ENCODE measurements around the gene RSPH3. TPM values are rescaled to one million over a fixed set of nuclear protein-coding genes. Genes with fewer than 3 reads are reported as not detected.

The RSPH3 gene
- polyA plus RNA-seq, 1 of the 3 experiments (the other 2 are of a cell fraction) = 2.1 TPM

DNA sequence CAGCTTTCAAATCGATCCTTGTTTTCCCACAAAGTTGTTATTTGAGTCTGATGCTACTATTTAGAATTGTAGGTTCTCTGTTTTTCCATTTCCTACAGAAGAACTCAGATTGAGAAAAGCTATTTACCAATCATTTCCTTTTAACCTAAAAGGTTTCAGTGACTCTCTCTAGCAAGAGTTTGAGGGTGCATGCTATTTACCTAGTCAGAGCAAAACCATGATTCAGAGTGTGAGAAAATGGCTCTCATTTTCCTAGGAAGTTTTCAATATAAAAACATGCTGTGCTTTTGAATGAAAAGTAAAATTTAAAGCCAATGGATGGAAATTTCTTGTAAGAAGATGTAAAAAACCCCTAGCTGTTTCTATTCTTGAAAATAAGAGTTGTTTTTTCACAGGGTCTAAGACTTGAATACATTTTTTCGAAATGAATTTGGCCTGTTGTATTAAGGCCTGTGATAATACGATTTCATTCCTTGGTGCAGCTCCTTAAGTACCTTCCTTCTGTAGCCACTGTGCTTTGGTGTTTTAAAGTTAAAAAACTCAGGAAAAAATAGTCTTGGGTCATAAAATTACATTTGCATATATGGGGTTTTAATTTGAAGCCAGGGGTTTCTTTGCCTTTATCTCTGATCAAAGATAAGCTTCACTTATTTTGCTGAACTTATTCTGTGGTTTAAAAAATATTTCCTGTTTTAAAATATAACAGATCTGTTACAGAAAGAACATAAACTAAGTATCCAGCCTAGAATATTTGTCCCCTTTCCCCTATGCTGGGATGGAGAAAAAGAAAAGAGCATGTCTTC lies 18.0 kb upstream of the RSPH3 start:
- no peaks in the 10 kb centered on the region for H3K27me3 ChIP-seq (ENCODE audit: insufficient read depth)
- no peaks in the 10 kb centered on the region for H3K9me3 ChIP-seq
- H3K36me3 ChIP-seq (replicated peaks in 1 of 2; ENCODE audit: control insufficient read depth in 1 of 2, insufficient read depth in 2 of 2, low read length in 1 of 2) = no peaks in the 10 kb centered on the region
- CTCF ChIA-PET = interaction anchor here (0.6 to 1.7 kb wide), 13 partner anchors 9 to 805 kb away, joined by 3 to 8 read pairs (median 4); partner anchors contain the start of gene RSPH3
- no peaks in the 10 kb centered on the region for H3F3A ChIP-seq (replicated peaks; ENCODE audit: insufficient read depth)
- POLR2A ChIA-PET = no interaction called here
- no peak overlapping the region for H3K9ac ChIP-seq
- TF ChIP-seq NRF1 (IDR thresholded peaks at IDR 0.05; ENCODE audit: low read depth, low read length) (no peak), POLR2AphosphoS5 (IDR thresholded peaks at IDR 0.05; ENCODE audit: low read depth, low read length) (no peak), TCF12 (IDR thresholded peaks at IDR 0.05) (no peak), RCOR1 (IDR thresholded peaks at IDR 0.05; ENCODE audit: low read length) (no peak), RXRA (IDR thresholded peaks at IDR 0.05; ENCODE audit: borderline replicate concordance, low read depth) (no peak)
- 71% methylated on average over 3 of the region's 3 CpGs for WGBS (ENCODE audit: low lambda C conversion rate)
- H3K4me2 ChIP-seq = no peak overlapping the region
- no peaks in the 10 kb centered on the region for H3K9me2 ChIP-seq
- H2AFZ ChIP-seq (ENCODE audit: low read depth) = no peak overlapping the region
- H3K79me2 ChIP-seq (ENCODE audit: insufficient read depth) = no peaks in the 10 kb centered on the region
- H4K20me1 ChIP-seq (ENCODE audit: insufficient read depth) = no peaks in the 10 kb centered on the region
- H3K4me3 ChIP-seq (ENCODE audit: low read depth in 2 of 2, low read length in 1 of 2) = no peak overlapping the region
- DNase-seq = no peak
- no peak overlapping the region for H3K27ac ChIP-seq (ENCODE audit: low read depth in 2 of 2, low read length in 1 of 2)
- H3K4me1 ChIP-seq (ENCODE audit: control insufficient read depth in 1 of 2, insufficient read depth in 2 of 2, low read depth in 1 of 2, low read length in 1 of 2) = peaks cover 0 to 7% of the 10 kb centered on the region in 2 experiments; a peak in 1 of 4 replicates

DNA sequence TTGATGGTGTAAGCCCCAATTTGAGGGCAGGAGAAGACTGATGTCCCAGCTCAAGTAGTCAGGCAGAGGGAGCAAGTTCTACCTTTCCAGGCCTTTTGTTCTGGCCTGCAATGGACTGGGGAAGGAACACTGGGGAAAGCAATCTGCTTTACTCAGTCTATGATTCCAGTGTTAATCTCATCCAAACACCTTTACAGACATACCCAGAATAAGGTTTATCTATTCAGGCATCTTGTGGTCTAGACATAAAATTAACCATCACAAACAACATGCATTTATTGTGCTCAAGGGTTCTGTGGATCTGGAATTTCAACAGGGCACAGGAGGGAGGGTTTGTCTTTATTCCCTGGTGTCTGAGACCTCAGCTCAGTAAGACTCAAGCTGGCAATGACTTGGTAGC lies 14.4 kb upstream of the RSPH3 start:
- Histone ChIP-seq H3K4me1 (ENCODE audit: control insufficient read depth in 1 of 2, insufficient read depth in 2 of 2, low read depth in 1 of 2, low read length in 1 of 2) (peaks cover 0 to 7% of the 10 kb centered on the region in 2 experiments; a peak in 1 of 4 replicates), H3K27me3 (ENCODE audit: insufficient read depth) (no peaks in the 10 kb centered on the region), H3K27ac (ENCODE audit: low read depth in 2 of 2, low read length in 1 of 2) (no peak overlapping the region), H4K20me1 (ENCODE audit: insufficient read depth) (no peaks in the 10 kb centered on the region), H3K36me3 (replicated peaks in 1 of 2; ENCODE audit: control insufficient read depth in 1 of 2, insufficient read depth in 2 of 2, low read length in 1 of 2) (no peaks in the 10 kb centered on the region), H3K9me2 (no peaks in the 10 kb centered on the region), H3K9ac (no peak overlapping the region), H2AFZ (ENCODE audit: low read depth) (no peak overlapping the region), H3K79me2 (ENCODE audit: insufficient read depth) (no peaks in the 10 kb centered on the region), H3F3A (replicated peaks; ENCODE audit: insufficient read depth) (no peaks in the 10 kb centered on the region), H3K4me2 (no peak overlapping the region), H3K9me3 (no peaks in the 10 kb centered on the region), H3K4me3 (ENCODE audit: low read depth in 2 of 2, low read length in 1 of 2) (no peak overlapping the region)
- ChIA-PET CTCF (no interaction called here), POLR2A (no interaction called here)
- DNase-seq = no peak
- TF ChIP-seq NRF1 (IDR thresholded peaks at IDR 0.05; ENCODE audit: low read depth, low read length) = no peak

DNA sequence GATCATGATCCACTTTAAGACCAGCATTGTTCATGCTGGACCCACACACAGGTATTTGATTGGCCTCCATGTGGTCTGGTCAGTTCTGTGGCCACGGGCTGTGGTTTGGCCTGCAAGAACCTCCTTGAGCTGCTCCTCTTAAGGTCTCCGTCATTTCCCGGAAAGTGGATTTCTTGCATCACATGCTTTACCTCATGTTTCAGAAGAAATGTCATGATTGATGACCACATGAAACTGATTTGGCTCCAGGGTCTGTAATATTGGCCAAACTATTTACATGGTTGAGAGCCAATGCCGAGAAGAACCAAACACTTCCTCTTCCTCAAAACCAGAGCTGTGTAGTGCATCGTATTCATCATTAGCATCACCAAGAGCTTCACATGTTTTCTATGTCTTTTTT lies 13.2 kb upstream of the RSPH3 start:
- H3K9me2 ChIP-seq = no peaks in the 10 kb centered on the region
- TF ChIP-seq MXI1 (IDR thresholded peaks at IDR 0.05; ENCODE audit: low read depth, low read length) (no peak), GATA2 (CRISPR knock-in tag; IDR thresholded peaks at IDR 0.05) (no peak), GABPA (IDR thresholded peaks at IDR 0.05; ENCODE audit: low read depth) (no peak), EP300 (IDR thresholded peaks at IDR 0.05; ENCODE audit: borderline replicate concordance in 1 of 2, low read depth in 1 of 2, low read length in 1 of 2) (no peak), TEAD4 (IDR thresholded peaks at IDR 0.05; ENCODE audit: borderline replicate concordance, insufficient read depth) (no peak), YY1 (IDR thresholded peaks at IDR 0.05; ENCODE audit: low read depth) (no peak), TCF12 (IDR thresholded peaks at IDR 0.05) (no peak), EZH2phosphoT487 (IDR thresholded peaks at IDR 0.05; ENCODE audit: borderline replicate concordance, low read depth) (no peak), RXRA (IDR thresholded peaks at IDR 0.05; ENCODE audit: borderline replicate concordance, low read depth) (no peak), MEF2A (IDR thresholded peaks at IDR 0.05; ENCODE audit: borderline replicate concordance, low read depth) (no peak), FOSL2 (IDR thresholded peaks at IDR 0.05; ENCODE audit: borderline replicate concordance, low read depth) (no peak), ELF1 (IDR thresholded peaks at IDR 0.05) (no peak), FOXM1 (IDR thresholded peaks at IDR 0.05; ENCODE audit: low read depth) (no peak), NRF1 (IDR thresholded peaks at IDR 0.05; ENCODE audit: low read depth, low read length) (no peak), RCOR1 (IDR thresholded peaks at IDR 0.05; ENCODE audit: low read length) (no peak)
- TF ChIP-seq, protein P1, sequence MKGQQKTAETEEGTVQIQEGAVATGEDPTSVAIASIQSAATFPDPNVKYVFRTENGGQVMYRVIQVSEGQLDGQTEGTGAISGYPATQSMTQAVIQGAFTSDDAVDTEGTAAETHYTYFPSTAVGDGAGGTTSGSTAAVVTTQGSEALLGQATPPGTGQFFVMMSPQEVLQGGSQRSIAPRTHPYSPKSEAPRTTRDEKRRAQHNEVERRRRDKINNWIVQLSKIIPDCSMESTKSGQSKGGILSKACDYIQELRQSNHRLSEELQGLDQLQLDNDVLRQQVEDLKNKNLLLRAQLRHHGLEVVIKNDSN (IDR thresholded peaks at IDR 0.05; ENCODE audit: borderline replicate concordance, low read depth) = no peak
- TF ChIP-seq, protein P2, sequence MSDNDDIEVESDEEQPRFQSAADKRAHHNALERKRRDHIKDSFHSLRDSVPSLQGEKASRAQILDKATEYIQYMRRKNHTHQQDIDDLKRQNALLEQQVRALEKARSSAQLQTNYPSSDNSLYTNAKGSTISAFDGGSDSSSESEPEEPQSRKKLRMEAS (IDR thresholded peaks at IDR 0.05; ENCODE audit: low read depth) = no peak
- TF ChIP-seq, protein P3, sequence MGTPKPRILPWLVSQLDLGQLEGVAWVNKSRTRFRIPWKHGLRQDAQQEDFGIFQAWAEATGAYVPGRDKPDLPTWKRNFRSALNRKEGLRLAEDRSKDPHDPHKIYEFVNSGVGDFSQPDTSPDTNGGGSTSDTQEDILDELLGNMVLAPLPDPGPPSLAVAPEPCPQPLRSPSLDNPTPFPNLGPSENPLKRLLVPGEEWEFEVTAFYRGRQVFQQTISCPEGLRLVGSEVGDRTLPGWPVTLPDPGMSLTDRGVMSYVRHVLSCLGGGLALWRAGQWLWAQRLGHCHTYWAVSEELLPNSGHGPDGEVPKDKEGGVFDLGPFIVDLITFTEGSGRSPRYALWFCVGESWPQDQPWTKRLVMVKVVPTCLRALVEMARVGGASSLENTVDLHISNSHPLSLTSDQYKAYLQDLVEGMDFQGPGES (IDR thresholded peaks at IDR 0.05; ENCODE audit: low read depth, low read length) = no peak
- DNase-seq = no peak

More for the DNA sequence above, 13.2 kb upstream of the RSPH3 start:
- Histone ChIP-seq H3K27me3 (ENCODE audit: insufficient read depth) (no peaks in the 10 kb centered on the region), H2AFZ (ENCODE audit: low read depth) (no peak overlapping the region), H3F3A (replicated peaks; ENCODE audit: insufficient read depth) (no peaks in the 10 kb centered on the region), H3K9me3 (no peaks in the 10 kb centered on the region), H3K9ac (no peak overlapping the region), H3K36me3 (replicated peaks in 1 of 2; ENCODE audit: control insufficient read depth in 1 of 2, insufficient read depth in 2 of 2, low read length in 1 of 2) (no peaks in the 10 kb centered on the region), H3K4me3 (ENCODE audit: low read depth in 2 of 2, low read length in 1 of 2) (no peak overlapping the region), H3K27ac (ENCODE audit: low read depth in 2 of 2, low read length in 1 of 2) (no peak overlapping the region), H3K4me1 (ENCODE audit: control insufficient read depth in 1 of 2, insufficient read depth in 2 of 2, low read depth in 1 of 2, low read length in 1 of 2) (peaks cover 0 to 7% of the 10 kb centered on the region in 2 experiments; a peak in 1 of 4 replicates), H3K4me2 (no peak overlapping the region), H4K20me1 (ENCODE audit: insufficient read depth) (no peaks in the 10 kb centered on the region), H3K79me2 (ENCODE audit: insufficient read depth) (no peaks in the 10 kb centered on the region)
- WGBS (ENCODE audit: low lambda C conversion rate) = 86% methylated on average over 4 of the region's 5 CpGs
- ChIA-PET CTCF (interaction anchor here (1.6 kb wide), 1 partner anchor 91 kb away, joined by 5 read pairs; no protein-coding TSS in a partner anchor), POLR2A (no interaction called here)

All from SK-N-SH (cell line).